Stimulated activated CD8-positive, alpha-beta memory T cell treated with anti-CD3 and anti-CD28 coated beads, Interleukin-2, amount 100 ng/mL, for 48 hours (primary cell): ENCODE data around the gene OTOP3.
"Not testable (repeated sequence)": the region's sequence is repeated elsewhere in the genome, so short reads cannot be mapped to it uniquely, and the experiment has no call there.

Source experiments
- DNase-seq, 2 donors: peaks; one replicate each; pipeline ENCODE4 v3.0.0-alpha.2; 2020; ENCODE audit warnings: low read depth in 2 of 2

The OTOP3 gene

GRCh38 chr17:74935585-74936469, at the start of gene OTOP3:
OTOP3 (plus strand) TSS chr17:74935898; CDS start chr17:74935922, 24 bp downstream.
- no peak for DNase-seq

GRCh38 chr17:74888469-74888868, 47.2 kb upstream of the OTOP3 start:
- DNase-seq = no peak

GRCh38 chr17:74890554-74890953, 45.1 kb upstream of the OTOP3 start:
- no peak for DNase-seq

GRCh38 chr17:74892013-74892841, 43.5 kb upstream of the OTOP3 start:
- DNase-seq = no peak

- DNase-seq = no peak
Measured at GRCh38 chr17:74892974-74893911, 42.5 kb upstream of the OTOP3 start, which contains the start of gene FADS6. FADS6 (minus strand) TSS chr17:74893633; CDS start chr17:74893595, 38 bp downstream.

GRCh38 chr17:74893936-74894671, 41.6 kb upstream of the OTOP3 start:
- DNase-seq = no peak

GRCh38 chr17:74898376-74898946, 37.2 kb upstream of the OTOP3 start:
- no peak for DNase-seq

GRCh38 chr17:74900208-74900607, 35.5 kb upstream of the OTOP3 start:
- no peak for DNase-seq

GRCh38 chr17:74901353-74902135, 34.2 kb upstream of the OTOP3 start:
- no peak for DNase-seq

- DNase-seq = no peak
Measured at GRCh38 chr17:74903034-74903433, 32.7 kb upstream of the OTOP3 start.

GRCh38 chr17:74903671-74904070, 32.0 kb upstream of the OTOP3 start:
- DNase-seq = no peak

GRCh38 chr17:74904687-74905409, 30.9 kb upstream of the OTOP3 start:
- DNase-seq = no peak

GRCh38 chr17:74906214-74906793, 29.4 kb upstream of the OTOP3 start:
- not testable (repeated sequence) for DNase-seq

- no peak for DNase-seq
Measured at GRCh38 chr17:74907012-74907411, 28.7 kb upstream of the OTOP3 start.

GRCh38 chr17:74909097-74909496, 26.6 kb upstream of the OTOP3 start:
- not testable (repeated sequence) for DNase-seq

- not testable (repeated sequence) for DNase-seq
Measured at GRCh38 chr17:74911423-74911822, 24.3 kb upstream of the OTOP3 start.

- no peak for DNase-seq
Measured at GRCh38 chr17:74916136-74916850, 19.4 kb upstream of the OTOP3 start.

- no peak for DNase-seq
Measured at GRCh38 chr17:74916851-74917199, 18.9 kb upstream of the OTOP3 start.
